Measurements from ENCODE around the gene MAP1B. TPM values are rescaled to one million over a fixed set of nuclear protein-coding genes. Genes with fewer than 3 reads are reported as not detected.

The MAP1B gene
- total RNA-seq, 1 experiment from 2014 or later: 135 TPM

DNA sequence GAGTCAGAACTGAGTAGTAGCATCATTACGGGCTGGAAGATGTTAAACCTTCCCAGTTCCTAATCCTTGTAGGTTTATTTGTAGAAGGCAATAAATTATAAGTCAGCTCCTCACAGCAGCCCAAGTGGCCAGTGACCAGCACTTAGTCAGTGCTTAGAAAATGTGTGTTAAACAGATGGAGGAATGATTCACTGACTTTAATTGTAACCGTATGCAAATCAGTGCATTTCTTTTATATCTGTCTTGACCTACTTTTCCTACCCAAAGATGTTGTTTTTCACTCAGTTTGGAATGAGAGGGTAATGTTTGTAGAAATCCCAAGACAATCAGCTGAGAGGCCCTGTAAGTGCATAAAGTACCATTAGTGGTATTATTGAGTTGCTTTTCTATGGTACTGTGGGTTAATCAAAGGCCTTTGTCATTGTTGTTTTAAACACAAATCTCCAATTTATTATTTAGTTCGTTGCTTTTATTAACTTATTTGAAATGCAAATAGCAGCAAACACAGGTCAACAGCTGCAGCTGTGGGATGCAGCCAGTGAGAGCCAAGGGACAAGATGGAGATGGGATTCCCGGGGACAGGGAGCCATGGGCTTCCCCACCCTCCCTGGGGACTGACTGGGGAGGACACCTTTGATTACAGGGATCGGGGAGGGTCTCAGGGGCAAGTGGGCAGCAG is 49.8 kb downstream of the MAP1B start:
- Histone ChIP-seq H3K4me3 (ENCODE audit: low read depth, low read length, poor library complexity, severe bottlenecking) (no peak overlapping the region), H3K36me3 (ENCODE audit: insufficient read depth, low read length, poor library complexity, severe bottlenecking) (no peaks in the 10 kb centered on the region), H3K27ac (ENCODE audit: low read depth, low read length, poor library complexity, severe bottlenecking) (no peak overlapping the region), H3K4me1 (ENCODE audit: insufficient read depth, low read length, poor library complexity, severe bottlenecking) (peaks cover 6% of the 10 kb centered on the region), H3K9me3 (ENCODE audit: low read depth, low read length, poor library complexity, severe bottlenecking) (no peaks in the 10 kb centered on the region), H3K27me3 (replicated peaks; ENCODE audit: insufficient read depth, low read depth, low read length, poor library complexity) (no peaks in the 10 kb centered on the region)
- POLR2A ChIA-PET (ENCODE audit: low non-redundant PET): interaction anchor here (0.6 kb wide), 1 partner anchor 9 kb away, joined by 3 read pairs; no protein-coding TSS in a partner anchor
- BruUV-seq (replicated peaks): no TSS peak
- intact Hi-C loops (cut with micrococcal nuclease; ENCODE audit: unreplicated experiment): no loop called here
- CTCF ChIA-PET: no interaction called here
- no peak for DNase-seq (ENCODE audit: low spot score)
- no peak for TF ChIP-seq EZH2 (IDR thresholded peaks at IDR 0.05; ENCODE audit: borderline replicate concordance, low read depth, low read length, poor library complexity, severe bottlenecking)
- TF ChIP-seq, protein P1, sequence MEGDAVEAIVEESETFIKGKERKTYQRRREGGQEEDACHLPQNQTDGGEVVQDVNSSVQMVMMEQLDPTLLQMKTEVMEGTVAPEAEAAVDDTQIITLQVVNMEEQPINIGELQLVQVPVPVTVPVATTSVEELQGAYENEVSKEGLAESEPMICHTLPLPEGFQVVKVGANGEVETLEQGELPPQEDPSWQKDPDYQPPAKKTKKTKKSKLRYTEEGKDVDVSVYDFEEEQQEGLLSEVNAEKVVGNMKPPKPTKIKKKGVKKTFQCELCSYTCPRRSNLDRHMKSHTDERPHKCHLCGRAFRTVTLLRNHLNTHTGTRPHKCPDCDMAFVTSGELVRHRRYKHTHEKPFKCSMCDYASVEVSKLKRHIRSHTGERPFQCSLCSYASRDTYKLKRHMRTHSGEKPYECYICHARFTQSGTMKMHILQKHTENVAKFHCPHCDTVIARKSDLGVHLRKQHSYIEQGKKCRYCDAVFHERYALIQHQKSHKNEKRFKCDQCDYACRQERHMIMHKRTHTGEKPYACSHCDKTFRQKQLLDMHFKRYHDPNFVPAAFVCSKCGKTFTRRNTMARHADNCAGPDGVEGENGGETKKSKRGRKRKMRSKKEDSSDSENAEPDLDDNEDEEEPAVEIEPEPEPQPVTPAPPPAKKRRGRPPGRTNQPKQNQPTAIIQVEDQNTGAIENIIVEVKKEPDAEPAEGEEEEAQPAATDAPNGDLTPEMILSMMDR (conservative IDR thresholded peaks at IDR 0.05; ENCODE audit: low read depth, low read length): no peak

DNA sequence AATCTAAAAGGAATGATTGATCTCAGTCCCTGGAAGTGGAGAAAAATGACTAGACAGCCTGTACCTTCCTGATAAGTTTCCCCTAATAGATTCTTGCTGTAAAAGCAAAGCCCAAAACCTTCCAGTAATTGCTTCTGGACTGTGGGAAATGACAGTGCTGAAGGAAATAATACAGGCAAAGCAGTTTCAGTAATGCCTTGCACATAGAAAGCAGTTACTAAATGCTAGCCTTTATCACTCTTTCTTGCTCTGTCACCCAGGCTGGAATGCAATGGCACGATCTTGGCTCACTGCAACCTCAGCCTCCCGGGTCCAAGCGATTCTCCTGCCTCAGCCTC is 50.3 kb downstream of the MAP1B start:
- H3K36me3 ChIP-seq (ENCODE audit: insufficient read depth, low read length, poor library complexity, severe bottlenecking): no peaks in the 10 kb centered on the region

DNA sequence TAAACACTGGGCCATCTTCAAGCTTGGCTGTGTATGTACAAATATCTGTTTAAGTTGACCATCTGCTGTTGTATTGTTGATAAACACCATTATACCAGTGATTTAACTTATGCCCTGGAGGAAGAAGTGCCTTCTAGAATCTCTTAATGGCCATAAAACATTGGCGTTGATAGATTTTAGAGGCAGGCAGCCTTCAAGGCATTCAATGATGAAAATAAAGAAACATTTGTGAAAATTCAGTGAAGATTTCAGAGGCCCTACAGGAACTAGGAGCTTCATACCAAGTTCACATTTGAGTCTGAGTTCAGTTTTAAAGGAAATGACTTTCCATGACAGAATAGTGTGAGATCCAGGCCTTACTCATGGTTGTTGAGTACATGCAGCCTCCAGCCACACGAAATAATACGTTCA is 52.2 kb downstream of the MAP1B start:
- CTCF ChIA-PET: no interaction called here
- intact Hi-C loops (cut with micrococcal nuclease; ENCODE audit: unreplicated experiment): no loop called here
- H3K27ac ChIP-seq (ENCODE audit: low read depth, low read length, poor library complexity, severe bottlenecking): no peak overlapping the region
- BruUV-seq (replicated peaks): no TSS peak
- DNase-seq (ENCODE audit: low spot score): no peak
- H3K27me3 ChIP-seq (replicated peaks; ENCODE audit: insufficient read depth, low read depth, low read length, poor library complexity): no peaks in the 10 kb centered on the region
- no peaks in the 10 kb centered on the region for H3K36me3 ChIP-seq (ENCODE audit: insufficient read depth, low read length, poor library complexity, severe bottlenecking)
- no peaks in the 10 kb centered on the region for H3K9me3 ChIP-seq (ENCODE audit: low read depth, low read length, poor library complexity, severe bottlenecking)
- POLR2A ChIA-PET (ENCODE audit: low non-redundant PET): no interaction called here
- no peak overlapping the region for H3K4me3 ChIP-seq (ENCODE audit: low read depth, low read length, poor library complexity, severe bottlenecking)
- peaks cover 6% of the 10 kb centered on the region for H3K4me1 ChIP-seq (ENCODE audit: insufficient read depth, low read length, poor library complexity, severe bottlenecking)
- TF ChIP-seq, protein P1 (conservative IDR thresholded peaks at IDR 0.05; ENCODE audit: low read depth, low read length): no peak
- no peak for TF ChIP-seq EZH2 (IDR thresholded peaks at IDR 0.05; ENCODE audit: borderline replicate concordance, low read depth, low read length, poor library complexity, severe bottlenecking)

More for the DNA sequence above, 50.3 kb downstream of the MAP1B start:
- intact Hi-C loops (cut with micrococcal nuclease; ENCODE audit: unreplicated experiment): no loop called here
- H3K27me3 ChIP-seq (replicated peaks; ENCODE audit: insufficient read depth, low read depth, low read length, poor library complexity): no peaks in the 10 kb centered on the region
- BruUV-seq (replicated peaks): no TSS peak
- TF ChIP-seq, protein P1 (conservative IDR thresholded peaks at IDR 0.05; ENCODE audit: low read depth, low read length): no peak
- TF ChIP-seq EZH2 (IDR thresholded peaks at IDR 0.05; ENCODE audit: borderline replicate concordance, low read depth, low read length, poor library complexity, severe bottlenecking): no peak
- no peak for DNase-seq (ENCODE audit: low spot score)
- no peak overlapping the region for H3K27ac ChIP-seq (ENCODE audit: low read depth, low read length, poor library complexity, severe bottlenecking)
- peaks cover 6% of the 10 kb centered on the region for H3K4me1 ChIP-seq (ENCODE audit: insufficient read depth, low read length, poor library complexity, severe bottlenecking)
- no peak overlapping the region for H3K4me3 ChIP-seq (ENCODE audit: low read depth, low read length, poor library complexity, severe bottlenecking)
- ChIA-PET POLR2A (ENCODE audit: low non-redundant PET) (no interaction called here), CTCF (no interaction called here)
- no peaks in the 10 kb centered on the region for H3K9me3 ChIP-seq (ENCODE audit: low read depth, low read length, poor library complexity, severe bottlenecking)
